Measurements from ENCODE around the gene MED14. TPM values are rescaled to one million over a fixed set of nuclear protein-coding genes. Genes with fewer than 3 reads are reported as not detected.

MED14 gene
- total and polyA plus RNA-seq, 2 of the 8 experiments (the other 6 are each of a cell fraction or from before 2014, with no cell fraction given) = 79.7 to 117 TPM

- TF ChIP-seq SP1 (IDR thresholded peaks at IDR 0.05; ENCODE audit: low read depth, low read length) (no peak), YY1 (IDR thresholded peaks at IDR 0.05; ENCODE audit: low read depth, low read length) (no peak), KDM1A (IDR thresholded peaks at IDR 0.05; ENCODE audit: borderline replicate concordance, low read length) (no peak), GABPA (IDR thresholded peaks at IDR 0.05; ENCODE audit: borderline replicate concordance, insufficient read depth, low read length) (no peak), HDAC6 (IDR thresholded peaks at IDR 0.05; ENCODE audit: low read depth, low read length) (no peak)
Measured at GRCh38 chrX:40720339-40720738, 15.0 kb downstream of the MED14 start (continued).
